Measurements from ENCODE around the gene CCDC102A.
A peak's percentile ranks its signal among the peaks of the same experiment; 100 is the strongest.
"Not testable (repeated sequence)": the region's sequence is repeated elsewhere in the genome, so short reads cannot be mapped to it uniquely, and the experiment has no call there.

CCDC102A gene

DNA sequence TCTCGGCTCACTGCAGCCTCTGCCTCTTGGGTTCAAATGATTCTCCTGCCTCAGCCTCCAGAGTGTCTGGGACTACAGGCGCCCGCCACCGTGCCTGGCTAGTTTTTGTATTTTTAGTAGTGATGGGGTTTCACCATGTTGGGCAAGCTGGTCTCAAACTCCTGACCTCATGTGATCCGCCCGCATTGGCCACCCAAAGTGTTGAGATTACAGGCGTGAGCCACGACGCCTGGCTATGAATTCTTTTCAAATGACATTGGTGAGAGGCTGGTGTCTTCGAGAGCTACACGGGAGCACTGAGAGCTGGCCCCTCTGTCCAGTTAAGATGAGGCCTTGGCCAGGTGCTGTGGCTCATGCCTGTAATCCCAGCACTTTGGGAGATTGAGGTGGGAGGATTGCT, 36.4 kb downstream of the CCDC102A start:
- not testable (repeated sequence) for DNase-seq

- DNase-seq = no peak
Observed at GRCh38 chr16:57498031-57498430, 38.3 kb downstream of the CCDC102A start.

DNA sequence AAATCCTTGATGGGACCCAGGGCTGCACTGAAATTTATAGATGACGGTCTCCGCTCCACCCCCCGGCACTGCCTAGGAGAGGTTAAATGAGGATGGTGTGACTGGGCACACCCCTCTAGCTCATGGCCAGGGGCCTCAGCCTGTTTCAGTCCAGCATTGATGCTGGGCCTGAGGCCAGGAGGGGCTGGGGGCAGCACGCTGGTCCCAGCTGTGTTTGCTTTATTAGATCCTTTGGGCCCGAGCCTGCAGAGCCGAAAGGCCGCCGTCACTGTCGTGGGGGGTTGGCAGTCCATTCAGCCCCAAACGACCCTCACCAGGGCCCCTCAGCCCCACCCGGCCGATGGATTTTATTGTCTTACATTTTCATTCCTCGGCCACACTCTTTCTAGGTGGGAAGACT, 39.2 kb downstream of the CCDC102A start:
- DNase-seq = no peak

- DNase-seq = no peak
Observed at GRCh38 chr16:57493767-57494166, 42.6 kb downstream of the CCDC102A start.

DNA sequence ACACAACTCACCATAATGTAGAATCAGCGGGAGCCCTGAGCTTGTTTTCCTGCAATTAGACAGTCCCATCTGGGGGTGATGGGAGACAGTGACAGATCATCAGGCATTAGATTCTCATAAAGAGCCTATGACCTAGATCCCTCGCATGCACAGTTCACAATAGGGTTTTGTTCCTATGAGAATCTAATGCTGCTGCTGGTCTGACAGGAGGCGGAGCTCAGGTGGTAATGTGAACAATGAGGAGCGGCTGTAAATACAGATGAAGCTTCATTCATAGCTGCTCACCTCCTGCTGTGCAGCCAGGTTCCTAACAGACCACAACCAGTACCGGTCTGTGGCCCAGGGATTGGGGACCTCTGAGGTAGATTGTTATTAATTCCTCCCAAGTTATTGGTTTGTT, 47.1 kb downstream of the CCDC102A start:
- no peak for DNase-seq

DNA sequence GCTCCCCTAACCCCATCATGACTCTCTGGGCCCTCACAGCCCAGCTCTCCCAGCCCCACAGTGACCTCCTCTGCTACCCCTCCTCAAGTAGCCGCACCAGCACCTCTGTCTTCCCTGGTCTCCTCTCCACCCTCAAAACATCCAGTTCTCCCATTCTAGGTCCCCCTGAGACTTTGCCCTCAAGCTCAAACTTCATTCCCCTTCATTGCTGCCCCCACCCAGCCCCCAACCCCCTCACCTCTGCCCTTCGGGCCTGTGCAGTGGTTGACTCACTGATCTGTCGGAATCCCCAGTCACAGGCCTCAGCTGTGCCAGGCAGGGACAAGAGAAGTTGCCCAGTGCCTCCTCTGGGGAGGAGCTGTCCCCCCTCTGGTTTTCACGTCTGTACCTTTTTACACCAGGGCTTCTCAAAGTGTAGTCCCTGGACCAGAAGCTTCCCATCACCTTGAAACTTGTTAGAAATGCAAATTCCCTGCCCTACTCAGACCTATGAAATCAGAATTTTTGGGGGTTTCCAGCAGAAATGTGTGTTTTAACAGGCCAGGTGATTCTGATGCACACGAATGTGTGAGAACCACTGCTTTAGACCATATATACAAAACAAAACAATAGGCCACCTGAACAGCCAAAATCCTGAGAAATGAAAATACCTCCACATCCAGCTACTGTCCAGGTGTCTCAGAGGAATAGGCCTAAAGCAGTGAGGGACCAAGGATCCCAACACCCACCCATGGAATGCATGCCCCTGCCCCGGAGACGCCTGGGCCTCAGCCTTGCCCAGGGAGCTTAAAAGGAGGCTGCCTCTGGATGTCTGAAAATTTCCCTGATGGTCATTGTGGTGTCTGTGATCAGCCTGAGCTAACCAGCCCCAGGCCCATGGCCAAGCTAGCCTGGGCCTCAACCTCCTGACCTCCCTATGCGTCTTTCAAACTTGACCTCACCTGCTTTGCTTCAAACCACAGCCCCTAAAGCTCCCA, 49.2 kb downstream of the CCDC102A start:
- no peak for DNase-seq

- DNase-seq = peak; percentile 78
Observed at GRCh38 chr16:57485916-57486857, 50.2 kb downstream of the CCDC102A start, which contains the start of gene DOK4. Gene DOK4, minus strand, starts transcription at chr16:57486493. Its CDS starts 6,986 bp downstream, at chr16:57479507.

DNA sequence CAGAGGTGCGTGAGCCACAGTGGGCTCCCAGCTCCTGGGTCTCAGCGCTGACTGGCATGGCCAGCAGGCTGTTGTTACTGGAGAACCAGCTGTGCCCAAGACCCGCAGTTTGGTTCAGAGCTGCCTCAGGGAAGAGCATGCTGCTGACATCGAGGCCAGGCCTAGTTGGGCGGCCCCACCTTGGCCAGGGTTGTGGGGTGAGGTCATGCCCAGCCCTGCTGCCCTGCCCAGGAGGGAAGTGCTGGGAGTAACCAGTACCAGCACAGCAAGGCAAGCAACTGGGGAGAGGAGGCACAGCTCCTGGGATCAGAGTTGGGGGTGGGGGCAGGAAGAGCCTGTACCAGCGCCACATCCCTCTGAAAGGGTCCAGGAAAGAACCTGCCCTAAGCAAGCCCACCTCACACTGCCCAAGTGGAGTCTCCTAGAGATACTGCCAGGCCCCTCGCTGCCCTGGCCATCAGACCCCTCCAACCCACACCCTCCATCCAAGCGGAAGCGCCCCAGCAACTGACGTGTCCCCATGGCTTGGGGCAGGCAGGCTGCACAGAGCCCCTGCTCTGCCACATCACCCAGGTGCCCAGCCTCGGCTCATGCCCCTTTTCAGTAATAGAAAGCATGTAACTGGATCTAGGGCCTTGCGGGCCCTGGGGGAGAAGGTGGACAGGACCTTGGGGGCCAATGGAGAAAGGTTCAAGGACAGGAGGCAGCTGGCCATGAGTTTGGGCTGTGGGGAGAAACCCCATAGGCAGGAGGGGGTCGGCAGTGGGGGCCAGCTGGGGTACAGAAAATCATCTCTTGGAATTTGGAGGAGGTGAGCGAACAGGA, 51.1 kb downstream of the CCDC102A start:
- no peak for DNase-seq

DNA sequence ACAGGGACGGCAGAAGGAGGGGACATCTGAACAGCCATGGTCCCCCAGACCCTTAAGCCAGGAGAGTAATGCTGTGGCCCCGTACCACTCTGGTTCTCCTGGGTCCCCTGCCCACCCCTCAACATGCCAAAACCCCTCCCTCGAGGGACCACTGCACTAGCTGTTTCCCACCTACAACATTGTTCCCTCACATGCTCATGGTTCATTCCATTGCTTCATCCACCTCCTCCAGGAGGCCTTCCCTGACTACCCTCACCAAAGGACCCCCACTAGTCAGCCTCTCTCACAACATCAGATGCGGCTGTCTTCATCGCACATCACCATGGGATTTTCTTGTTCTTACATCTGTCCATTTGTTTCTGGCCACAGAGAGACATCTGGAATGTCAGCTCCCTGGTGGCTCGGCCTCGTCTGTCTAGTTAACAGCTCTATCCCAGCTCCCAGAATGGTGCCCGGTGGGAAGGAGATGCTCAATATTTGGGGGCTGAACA, 51.8 kb downstream of the CCDC102A start:
- DNase-seq = no peak

DNA sequence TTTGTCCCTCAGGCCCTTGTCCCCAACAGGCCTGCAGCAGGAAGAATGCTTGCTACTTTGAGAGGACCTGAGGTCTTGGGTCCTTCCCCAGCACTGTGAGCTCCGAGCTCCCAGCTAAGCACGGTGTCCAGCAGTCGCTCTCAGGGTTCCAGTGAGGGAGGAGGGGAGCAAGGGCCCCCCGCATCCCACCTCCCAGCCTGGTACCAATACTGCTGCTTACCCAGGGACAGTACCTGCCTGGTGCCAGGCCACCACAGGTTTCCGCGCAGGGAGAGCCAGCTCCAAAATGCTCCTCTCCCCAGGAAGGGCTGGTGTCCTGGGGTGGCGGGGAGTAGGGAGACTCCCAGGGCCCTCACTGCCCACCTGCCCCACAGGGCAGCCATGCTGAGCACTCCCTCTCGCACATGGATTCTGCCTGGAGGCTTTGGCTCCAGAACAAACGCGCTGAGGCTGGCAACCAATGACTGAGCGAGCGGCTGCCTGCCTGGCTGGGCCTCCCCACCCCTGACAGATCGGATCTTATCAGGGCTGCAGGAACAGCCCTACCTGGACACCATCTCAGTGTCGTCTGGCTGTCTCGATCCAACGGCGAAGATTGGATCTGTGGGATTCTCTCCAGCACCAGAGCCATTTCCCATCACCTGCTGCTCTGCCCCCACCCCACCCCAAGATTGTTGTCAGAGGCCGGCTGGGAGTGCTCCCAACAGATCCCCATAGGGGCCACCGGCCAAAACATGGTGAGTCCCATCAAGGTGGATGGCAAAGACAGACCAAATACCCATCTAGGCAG, 52.5 kb downstream of the CCDC102A start:
- DNase-seq = no peak

DNA sequence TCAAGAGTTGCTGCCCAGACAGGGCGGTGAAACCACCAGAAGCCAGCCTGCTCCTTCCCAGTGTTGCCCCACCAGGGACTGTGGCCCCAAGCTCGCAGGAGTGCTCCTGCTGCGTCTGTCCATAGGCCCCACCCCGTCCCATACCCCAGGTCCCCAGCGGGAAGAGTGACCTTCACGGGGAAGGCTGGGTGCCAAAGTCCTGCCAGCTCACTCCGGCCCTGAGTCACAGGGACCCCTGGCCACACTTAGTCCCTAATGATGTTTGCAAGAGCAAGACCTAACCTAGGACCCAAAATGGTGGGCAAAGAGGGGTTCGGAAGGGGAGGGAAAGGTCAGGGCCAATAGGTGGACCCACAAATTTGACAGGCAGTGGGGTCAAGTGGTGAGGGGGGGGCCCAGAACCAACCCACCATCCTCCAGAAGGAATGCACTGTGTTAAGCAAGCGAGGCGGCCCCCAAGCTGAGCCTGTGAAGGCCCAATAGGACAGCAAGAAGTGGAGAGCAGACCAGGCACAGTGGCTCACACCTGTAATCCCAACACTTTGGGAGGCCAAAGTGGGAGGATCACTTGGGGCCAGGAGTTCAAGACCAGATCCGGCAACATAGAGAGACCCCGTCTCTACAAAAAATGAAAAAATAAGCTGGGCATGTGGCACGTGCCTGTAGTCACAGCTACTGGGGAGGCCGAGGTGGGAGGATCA, 53.4 kb downstream of the CCDC102A start:
- DNase-seq = no peak

DNA sequence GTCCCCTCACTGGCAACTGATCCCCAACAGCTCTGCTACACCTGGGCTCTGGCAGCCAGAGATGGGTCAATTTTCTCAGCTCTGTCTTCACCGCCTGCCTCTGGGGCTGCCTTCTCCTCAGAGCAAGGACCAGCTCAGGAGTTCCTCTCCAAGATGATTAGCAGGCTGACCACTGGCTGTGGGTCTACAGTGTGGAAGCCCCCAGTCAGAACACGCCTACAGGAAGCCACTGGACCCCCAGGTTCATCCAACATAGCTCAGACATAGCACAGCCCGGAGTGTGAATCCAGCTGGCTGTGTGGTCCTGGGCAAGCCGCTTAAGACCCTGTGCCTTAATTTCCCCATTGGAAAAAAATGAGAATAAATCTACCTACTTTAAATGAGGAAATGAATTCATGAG, 55.0 kb downstream of the CCDC102A start:
- DNase-seq = no peak

GRCh38 chr16:57480754-57481230, 55.6 kb downstream of the CCDC102A start:
- no peak for DNase-seq

GRCh38 chr16:57479976-57480753, 56.2 kb downstream of the CCDC102A start:
- DNase-seq = peak; percentile 79

- DNase-seq = peak; percentile 81
Observed at GRCh38 chr16:57479205-57479975, 57.0 kb downstream of the CCDC102A start.

DNA sequence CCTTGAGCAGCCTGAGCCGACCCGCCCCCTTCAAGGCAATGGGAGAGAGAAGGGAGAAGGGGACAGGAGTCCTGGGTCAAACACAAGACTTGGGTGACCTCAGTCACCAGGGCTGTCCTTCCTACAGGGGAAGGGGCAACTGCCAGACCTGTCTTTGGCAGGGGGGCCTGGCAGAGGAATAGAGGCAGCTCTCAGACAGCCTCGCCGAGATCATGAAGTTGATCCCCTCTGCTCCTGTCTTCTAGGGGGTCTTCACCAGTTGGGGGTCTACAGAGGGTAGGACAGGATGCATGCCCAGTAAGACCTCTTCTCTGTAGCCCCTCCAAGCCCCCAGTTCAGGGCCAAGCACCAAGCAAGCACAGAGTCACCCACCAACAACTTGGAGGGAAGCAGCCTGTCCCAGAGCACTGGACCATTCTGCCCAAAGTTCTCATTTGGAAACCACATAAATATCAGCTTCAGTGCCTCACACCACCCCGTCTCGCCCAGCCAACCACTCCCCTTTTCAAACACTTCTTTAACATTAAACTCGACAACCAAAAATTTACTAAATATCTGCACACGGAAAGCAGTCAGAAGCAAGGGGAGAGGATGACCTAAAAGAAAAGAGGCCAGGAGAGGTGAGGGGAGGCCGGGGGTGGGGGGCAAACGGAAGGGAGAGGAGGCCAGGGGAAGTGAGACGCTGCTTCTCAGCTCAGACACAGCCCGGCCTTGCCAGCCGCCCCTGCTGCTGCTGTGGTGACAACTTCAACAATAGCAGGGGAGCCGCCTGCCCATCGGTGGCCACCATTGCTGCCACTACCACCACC, 57.8 kb downstream of the CCDC102A start:
- no peak for DNase-seq

GRCh38 chr16:57477531-57478202, 58.7 kb downstream of the CCDC102A start:
- no peak for DNase-seq

Data from EL (cell line).